ENCODE measurements around the gene PAK5. TPM values are rescaled to one million over a fixed set of nuclear protein-coding genes. Genes with fewer than 3 reads are reported as not detected.
A peak's percentile ranks its signal among the peaks of the same experiment; 100 is the strongest.

PAK5 gene
- total and polyA plus RNA-seq, 4 donors, result 0.03 to 0.51 (median 0.16) TPM

DNA sequence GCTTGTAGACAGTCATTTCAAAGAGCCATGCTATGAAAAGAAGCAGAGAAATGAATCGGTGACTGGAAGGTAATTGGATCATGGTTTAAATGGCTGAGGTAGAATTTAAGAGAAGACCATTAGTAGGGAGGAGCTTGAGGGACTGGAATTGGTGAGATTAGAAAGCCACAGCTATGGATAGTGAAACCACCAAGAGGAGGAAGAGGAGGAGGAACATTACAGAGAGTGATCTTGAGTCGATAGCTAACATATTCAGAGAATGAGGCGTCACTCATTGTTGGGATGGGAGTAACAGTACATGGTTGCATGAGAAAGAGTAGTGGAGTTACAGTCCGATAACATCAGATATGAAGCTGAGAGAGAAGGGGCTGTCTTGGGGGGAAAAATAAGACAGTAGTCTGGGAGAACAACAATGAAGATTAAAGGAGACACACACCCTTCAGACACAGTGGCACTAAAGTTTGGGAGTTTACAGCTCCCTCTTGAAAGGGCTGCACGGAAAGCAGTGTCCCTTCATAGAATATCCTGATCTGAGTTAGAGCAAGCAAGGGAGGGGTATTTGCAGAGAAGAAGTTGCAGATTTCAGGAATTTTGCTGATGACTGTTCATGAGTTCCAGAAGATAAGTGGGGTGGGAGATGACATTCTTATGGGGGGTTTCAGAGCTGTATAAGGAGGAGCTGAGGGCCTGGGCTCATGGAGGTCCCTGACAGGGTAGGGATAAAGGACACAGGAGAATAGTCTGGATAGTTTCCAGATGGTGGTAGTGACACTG is 339.6 kb downstream of the PAK5 start:
- WGBS, 2 donors, result 87 to 88% methylated on average over 5 of the region's 5 CpGs
- DNase-seq (no peak), ATAC-seq (ENCODE audit: insufficient read depth, low FRiP score) (no peak)
- Histone ChIP-seq H3K9me3 (ENCODE audit: control insufficient read depth in 4 of 4, insufficient read depth in 3 of 4, low read length in 3 of 4) (peaks cover 0 to 2% (median 0%) of the 10 kb centered on the region in 4 donors), H3K36me3 (ENCODE audit: control insufficient read depth in 4 of 4, insufficient read depth in 4 of 4, low read length in 4 of 4) (no peaks in the 10 kb centered on the region), H3K4me3 (no peak overlapping the region), H3K27me3 (ENCODE audit: control insufficient read depth in 3 of 3, insufficient read depth in 3 of 3, low read length in 2 of 3) (peaks cover 0 to 6% (median 0%) of the 10 kb centered on the region in 3 donors), H3K27ac (ENCODE audit: low read depth in 1 of 2, low read length in 1 of 2) (no peak overlapping the region), H3K4me1 (ENCODE audit: control insufficient read depth in 5 of 5, insufficient read depth in 5 of 5, low read length in 5 of 5) (peaks cover 0 to 12% (median 0%) of the 10 kb centered on the region in 5 donors), H3K9ac (ENCODE audit: insufficient read depth in 1 of 2, low read length in 2 of 2) (no peak overlapping the region)
- TF ChIP-seq, protein P1, sequence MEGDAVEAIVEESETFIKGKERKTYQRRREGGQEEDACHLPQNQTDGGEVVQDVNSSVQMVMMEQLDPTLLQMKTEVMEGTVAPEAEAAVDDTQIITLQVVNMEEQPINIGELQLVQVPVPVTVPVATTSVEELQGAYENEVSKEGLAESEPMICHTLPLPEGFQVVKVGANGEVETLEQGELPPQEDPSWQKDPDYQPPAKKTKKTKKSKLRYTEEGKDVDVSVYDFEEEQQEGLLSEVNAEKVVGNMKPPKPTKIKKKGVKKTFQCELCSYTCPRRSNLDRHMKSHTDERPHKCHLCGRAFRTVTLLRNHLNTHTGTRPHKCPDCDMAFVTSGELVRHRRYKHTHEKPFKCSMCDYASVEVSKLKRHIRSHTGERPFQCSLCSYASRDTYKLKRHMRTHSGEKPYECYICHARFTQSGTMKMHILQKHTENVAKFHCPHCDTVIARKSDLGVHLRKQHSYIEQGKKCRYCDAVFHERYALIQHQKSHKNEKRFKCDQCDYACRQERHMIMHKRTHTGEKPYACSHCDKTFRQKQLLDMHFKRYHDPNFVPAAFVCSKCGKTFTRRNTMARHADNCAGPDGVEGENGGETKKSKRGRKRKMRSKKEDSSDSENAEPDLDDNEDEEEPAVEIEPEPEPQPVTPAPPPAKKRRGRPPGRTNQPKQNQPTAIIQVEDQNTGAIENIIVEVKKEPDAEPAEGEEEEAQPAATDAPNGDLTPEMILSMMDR (IDR thresholded peaks at IDR 0.05; ENCODE audit: control extremely low read depth, extremely low read depth), result no peak

DNA sequence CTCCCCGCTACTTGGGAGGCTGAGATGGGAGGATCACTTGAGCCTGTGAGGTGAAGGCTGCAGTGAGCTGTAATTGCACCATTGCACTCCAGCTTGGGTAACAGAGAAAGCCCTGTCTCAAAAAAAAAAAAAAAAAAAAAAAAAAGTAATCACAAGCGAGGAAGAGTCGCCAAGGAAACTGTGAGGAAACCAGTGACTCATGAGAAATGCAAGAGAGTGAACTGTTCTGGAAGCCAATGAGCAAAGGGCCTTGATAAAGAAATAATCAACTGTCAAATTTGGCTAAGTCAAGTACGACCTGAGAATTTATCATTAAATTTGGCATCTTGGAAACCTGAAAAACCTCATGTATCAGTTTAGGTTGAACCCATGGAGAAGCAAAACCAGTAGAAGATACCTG is 340.6 kb downstream of the PAK5 start:
- DNase-seq (no peak), ATAC-seq (ENCODE audit: insufficient read depth, low FRiP score) (no peak)
- H3K4me1 ChIP-seq (ENCODE audit: control insufficient read depth in 5 of 5, insufficient read depth in 5 of 5, low read length in 5 of 5), result peaks cover 0 to 16% (median 0%) of the 10 kb centered on the region in 5 donors
- no peak overlapping the region for H3K27ac ChIP-seq (ENCODE audit: low read depth in 1 of 2, low read length in 1 of 2)
- TF ChIP-seq, protein P1 (IDR thresholded peaks at IDR 0.05; ENCODE audit: control extremely low read depth, extremely low read depth), result no peak
- H3K4me3 ChIP-seq, result no peak overlapping the region
- WGBS, 2 donors, result 75 to 79% methylated on average over 4 of the region's 4 CpGs
- no peaks in the 10 kb centered on the region for H3K36me3 ChIP-seq (ENCODE audit: control insufficient read depth in 4 of 4, insufficient read depth in 4 of 4, low read length in 4 of 4)
- H3K9me3 ChIP-seq (ENCODE audit: control insufficient read depth in 4 of 4, insufficient read depth in 3 of 4, low read length in 3 of 4), result peaks cover 0 to 2% (median 0%) of the 10 kb centered on the region in 4 donors
- H3K9ac ChIP-seq (ENCODE audit: insufficient read depth in 1 of 2, low read length in 2 of 2), result no peak overlapping the region
- H3K27me3 ChIP-seq (ENCODE audit: control insufficient read depth in 3 of 3, insufficient read depth in 3 of 3, low read length in 2 of 3), result peaks cover 0 to 3% (median 0%) of the 10 kb centered on the region in 3 donors

DNA sequence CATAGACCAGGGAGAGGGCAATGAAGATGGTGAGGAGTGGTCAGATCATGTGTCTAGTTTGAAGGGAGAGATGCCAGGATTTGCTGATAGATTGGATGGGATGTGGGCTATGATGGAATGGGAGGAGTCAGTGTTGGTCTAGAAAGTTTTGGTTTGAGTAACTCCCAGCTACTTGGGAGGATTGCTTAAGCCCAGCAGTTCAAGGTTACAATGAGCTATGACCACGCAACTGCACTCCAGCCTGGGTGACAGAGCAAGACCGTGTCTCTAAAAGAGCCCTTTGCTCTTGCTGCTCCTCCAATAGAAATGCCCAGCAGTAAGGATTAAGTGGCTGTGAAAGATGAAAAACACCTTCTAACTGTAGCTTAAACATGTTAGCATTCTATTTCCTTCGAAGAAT is 342.7 kb downstream of the PAK5 start:
- no peaks in the 10 kb centered on the region for H3K36me3 ChIP-seq (ENCODE audit: control insufficient read depth in 4 of 4, insufficient read depth in 4 of 4, low read length in 4 of 4)
- TF ChIP-seq, protein P1 (IDR thresholded peaks at IDR 0.05; ENCODE audit: control extremely low read depth, extremely low read depth), result no peak
- H3K4me1 ChIP-seq (ENCODE audit: control insufficient read depth in 5 of 5, insufficient read depth in 5 of 5, low read length in 5 of 5), result peaks cover 0 to 16% (median 0%) of the 10 kb centered on the region in 5 donors
- 76% methylated on average over 3 of the region's 3 CpGs for WGBS, 2 donors
- no peak overlapping the region for H3K4me3 ChIP-seq
- peak in 1 of 3 donors; percentile 59 for DNase-seq
- ATAC-seq (ENCODE audit: insufficient read depth, low FRiP score), result no peak
- H3K9ac ChIP-seq (ENCODE audit: insufficient read depth in 1 of 2, low read length in 2 of 2), result no peak overlapping the region
- H3K27me3 ChIP-seq (ENCODE audit: control insufficient read depth in 3 of 3, insufficient read depth in 3 of 3, low read length in 2 of 3), result peaks cover 0 to under 1% (median 0%) of the 10 kb centered on the region in 3 donors
- H3K9me3 ChIP-seq (ENCODE audit: control insufficient read depth in 4 of 4, insufficient read depth in 3 of 4, low read length in 3 of 4), result no peaks in the 10 kb centered on the region
- no peak overlapping the region for H3K27ac ChIP-seq (ENCODE audit: low read depth in 1 of 2, low read length in 1 of 2)
